K562 (cell line): ENCODE data around the gene ARID5B. TPM values are rescaled to one million over a fixed set of nuclear protein-coding genes. Genes with fewer than 3 reads are reported as not detected.

Source experiments
- ATAC-seq: fragments of 200-7000 bp; cut with Tn5 transposase; 3 replicates; pipeline ENCODE4 v1.9.1; 2020; ENCODE audit warnings: moderate library complexity
- BruUV-seq: library from RNA; stranded (reverse); fragments of 400-500 nt; replicated peaks from 2 replicates; lab custom pipeline; 2021; lab: Mats Ljungman, UMichigan
- CTCF ChIA-PET: fragments of 300-600 bp; formaldehyde crosslinking; extraction: SDS; loops from one replicate; lab custom pipeline; 2021; ENCODE audit warnings: low intra/inter-chr PET ratio; lab: Yijun Ruan, JAX
- POLR2A ChIA-PET: fragments of 300-600, 350-650 bp; sonication (Branson Sonifier 250); formaldehyde crosslinking; extraction: SDS; loops from one replicate; lab custom pipeline; 2021; ENCODE audit warnings: antibody characterized with exemption, inconsistent platforms; lab: Yijun Ruan, JAX
- DNase-seq, 4 experiments: peaks; one replicate each; pipeline versions ENCODE4 v3.0.0 to v3.0.0-alpha.2; 2011 to 2018; ENCODE audit warnings: low spot score in 3 of 4, mixed read lengths in 3 of 4; ENCODE audit errors: extremely low read depth in 1 of 4
- FAIRE-seq: peaks from 2 replicates; lab custom pipeline; 2011; peaks lifted over from hg19 to GRCh38; lab: Jason Lieb, UNC
- H2AFZ ChIP-seq: 2 replicates; pipeline ENCODE4 v1.6.0; 2011; ENCODE audit warnings: low read depth, low read length, control low read depth, inconsistent platforms
- H3K27ac ChIP-seq: fragments of 200-600 bp; 3 replicates; pipeline ENCODE4 v1.8.0; 2011; ENCODE audit warnings: low read depth, mild to moderate bottlenecking, control low read depth, inconsistent platforms, low read length, moderate library complexity, mixed read lengths; ENCODE audit errors: extremely low read depth
- H3K27me3 ChIP-seq, 2 experiments: fragments of 300-600 bp in 1 of 2; 2 replicates in 1 of 2; 3 replicates in 1 of 2; pipeline versions ENCODE4 v1.6.0 to v1.8.0; 2011; ENCODE audit warnings: inconsistent platforms in 2 of 2, low read length in 2 of 2, mild to moderate bottlenecking in 1 of 2, mixed read lengths in 1 of 2, moderate library complexity in 1 of 2; ENCODE audit not compliant: control insufficient read depth in 2 of 2, insufficient read depth in 2 of 2
- H3K36me3 ChIP-seq: fragments of 300-600 bp; 3 replicates; pipeline ENCODE4 v1.8.0; 2011; ENCODE audit warnings: mild to moderate bottlenecking, low read length, inconsistent platforms; ENCODE audit not compliant: control insufficient read depth, insufficient read depth
- H3K4me1 ChIP-seq, 2 experiments: fragments of 200-600 bp in 1 of 2; replicated peaks in 1 of 2; 2 replicates in 1 of 2; 3 replicates in 1 of 2; pipeline versions ENCODE4 v1.5.1 to v1.8.0; 2011; ENCODE audit warnings: inconsistent platforms in 2 of 2, low read length in 2 of 2, mild to moderate bottlenecking in 1 of 2, mixed read lengths in 1 of 2, moderate library complexity in 1 of 2; ENCODE audit not compliant: control insufficient read depth in 2 of 2, insufficient read depth in 2 of 2
- H3K4me2 ChIP-seq: 2 replicates; pipeline ENCODE4 v1.6.1; 2011; ENCODE audit warnings: low read length, control low read depth, inconsistent platforms, mixed read lengths; ENCODE audit not compliant: insufficient read depth
- H3K4me3 ChIP-seq: fragments of 200-600 bp; sonication (generic), shearing (Covaris generic); 2 replicates; pipeline ENCODE4 v1.5.1; 2016; ENCODE audit warnings: control low read depth, inconsistent platforms
- H3K79me2 ChIP-seq: fragments of 200-600 bp; 3 replicates; pipeline ENCODE4 v1.8.0; 2011; ENCODE audit warnings: low read length, inconsistent platforms; ENCODE audit not compliant: control insufficient read depth, insufficient read depth
- H3K9ac ChIP-seq, 2 experiments: 2 replicates each; pipeline versions ENCODE4 v1.6.0 to v1.6.1; 2011; ENCODE audit warnings: low read depth in 2 of 2, low read length in 2 of 2, control low read depth in 1 of 2, inconsistent platforms in 1 of 2, mild to moderate bottlenecking in 1 of 2, mixed read lengths in 1 of 2; ENCODE audit not compliant: insufficient read depth in 1 of 2
- H3K9me1 ChIP-seq: one replicate; pipeline ENCODE4 v1.6.0; 2011; ENCODE audit warnings: inconsistent platforms, mild to moderate bottlenecking, low read length, moderate library complexity; ENCODE audit not compliant: control insufficient read depth, insufficient read depth
- H3K9me3 ChIP-seq: replicated peaks from 2 replicates; pipeline ENCODE4 v1.5.1; 2011; ENCODE audit warnings: low read depth, low read length, inconsistent platforms; ENCODE audit not compliant: control insufficient read depth, insufficient read depth
- H4K20me1 ChIP-seq: replicated peaks from 2 replicates; pipeline ENCODE4 v1.6.1; 2011; ENCODE audit warnings: low read length, inconsistent platforms, mixed read lengths; ENCODE audit not compliant: control insufficient read depth, insufficient read depth
- E2F6 ChIP-seq, 2 experiments: IDR thresholded peaks; 2 replicates each; pipeline ENCODE4 v1.6.1; 2011; ENCODE audit warnings: borderline replicate concordance in 1 of 2, control low read depth in 1 of 2, low read depth in 1 of 2, low read length in 1 of 2, mild to moderate bottlenecking in 1 of 2, mixed read lengths in 1 of 2, moderate library complexity in 1 of 2; ENCODE audit not compliant: insufficient read depth in 1 of 2, insufficient read length in 1 of 2, poor library complexity in 1 of 2, severe bottlenecking in 1 of 2; ENCODE audit errors: extremely low read depth in 1 of 2
- IRF9 ChIP-seq: fragments of 450-650 bp; IDR thresholded peaks from 2 replicates; pipeline ENCODE4 v1.6.1; 2016; ENCODE audit warnings: missing biosample characterization, missing genetic modification characterization
- LCOR ChIP-seq: sonication (generic); formaldehyde crosslinking; IDR thresholded peaks from 2 replicates; pipeline ENCODE4 v1.8.0; 2022; ENCODE audit warnings: mild to moderate bottlenecking, missing genetic modification reagents
- MEIS2 ChIP-seq: fragments of 450-650 bp; IDR thresholded peaks from 2 replicates; pipeline ENCODE4 v1.6.1; 2014; ENCODE audit warnings: mild to moderate bottlenecking; ENCODE audit not compliant: partially characterized antibody
- STAG1 ChIP-seq: sonication (generic); formaldehyde crosslinking; IDR thresholded peaks from 2 replicates; pipeline ENCODE4 v1.5.0; 2020; ENCODE audit warnings: missing genetic modification reagents, borderline replicate concordance
- TEAD2 ChIP-seq: fragments of 450-650 bp; IDR thresholded peaks from 2 replicates; pipeline ENCODE4 v1.6.1; 2016; ENCODE audit warnings: missing genetic modification characterization, control low read depth, missing compliant biosample characterization
- ZFP36 ChIP-seq: fragments of 150-350 bp; IDR thresholded peaks from 2 replicates; pipeline ENCODE4 v1.6.1; 2018; ENCODE audit warnings: low read length, low read depth; ENCODE audit not compliant: partially characterized antibody
- WGBS: fragments of 100-300 bp; shearing (Covaris generic); methylation state at CpG from one replicate; pipeline ENCODE4 v1.1.6; 2016; ENCODE audit warnings: low coverage, mixed read lengths; ENCODE audit not compliant: insufficient coverage; ENCODE audit errors: missing lambda C conversion rate; 5-methylcytosine and 5-hydroxymethylcytosine counted together
- in situ Hi-C: fragments of 300-500 bp; cut with MboI; formaldehyde crosslinking; loops from 4 replicates; pipeline ENCODE4 v1.15.0; 2018; ENCODE audit warnings: inconsistent platforms, mixed read lengths
- intact Hi-C: fragments of 100-400 bp; cut with micrococcal nuclease; formaldehyde crosslinking; loops from 2 replicates; pipeline ENCODE4 v1.14.2; 2022
- polyA plus RNA-seq, 8 experiments: library from polyadenylated mRNA; depleted of rRNA in 4 of 8; stranded (reverse) in 5 of 8; unstranded in 3 of 8; fragments of >200 nt; fragmentation: Nextera tagmentation in 2 of 8; fragmentation: Illumina TruSeq in 1 of 8; extraction: Ambion mirVana in 2 of 8; extraction: Trizol in 1 of 8; gene quantifications; 2 replicates each; pipeline versions ENCODE4 v1.2.1 to v1.2.3, GENCODE V29; 2011 to 2014; ENCODE audit warnings: inconsistent platforms in 1 of 8, missing spikeins in 1 of 8
- total RNA-seq, 7 experiments: library from RNA; depleted of rRNA in 6 of 7; stranded (reverse); fragments of >200 nt in 6 of 7; fragmentation: Illumina TruSeq in 2 of 7; extraction: Trizol in 2 of 7; gene quantifications; 2 replicates each; pipeline versions ENCODE4 v1.2.1 to v1.2.3, GENCODE V29; 2011 to 2021; ENCODE audit warnings: low replicate concordance in 1 of 7
- TF ChIP-seq, protein P1 (sequence below), 2 experiments: fragments of 150-350 bp in 1 of 2; IDR thresholded peaks; 2 replicates each; pipeline ENCODE4 v1.6.1; 2012 to 2016; ENCODE audit warnings: low read depth in 2 of 2, low read length in 2 of 2, mild to moderate bottlenecking in 1 of 2, moderate library complexity in 1 of 2
- TF ChIP-seq, protein P2 (sequence below): fragments of 250-450 bp; sonication (Bioruptor Pico); IDR thresholded peaks from 2 replicates; pipeline ENCODE4 v1.5.0; 2021

The ARID5B gene
- total and polyA plus RNA-seq, 9 of the 15 experiments (the other 6 are each of a cell fraction or from before 2014, with no cell fraction given): 0.48 to 1.6 (median 0.80) TPM

DNA sequence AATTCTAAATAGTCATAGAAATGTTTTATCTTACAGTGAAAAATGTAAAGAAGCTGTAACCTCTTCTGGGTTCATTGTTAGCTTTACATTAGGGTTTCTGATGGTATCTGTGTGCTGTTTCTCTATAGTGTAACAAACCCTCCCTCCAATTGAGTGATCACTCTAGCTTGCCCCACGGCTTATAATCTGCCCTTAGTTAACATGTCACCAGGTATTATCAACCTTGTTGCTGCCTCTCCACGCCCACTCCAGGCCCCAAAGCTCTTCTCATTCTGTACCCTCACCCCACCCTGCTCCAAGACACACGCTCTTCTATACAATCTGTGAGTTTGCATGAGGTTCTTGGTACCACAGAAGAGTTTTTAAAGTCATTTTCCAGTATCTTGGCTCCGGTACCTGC, 139.4 kb downstream of the ARID5B start:
- Histone ChIP-seq H3K9ac (no peak overlapping the region), H2AFZ (no peak overlapping the region), H3K4me2 (no peak overlapping the region), H3K36me3 (no peaks in the 10 kb centered on the region), H3K9me1 (no peaks in the 10 kb centered on the region), H3K27ac (no peak overlapping the region), H3K27me3 (peaks cover 3 to 8% of the 10 kb centered on the region in 2 experiments; a peak in 2 of 5 replicates), H3K4me1 (no peaks in the 10 kb centered on the region), H3K79me2 (no peaks in the 10 kb centered on the region), H3K4me3 (no peak overlapping the region), H3K9me3 (no peaks in the 10 kb centered on the region), H4K20me1 (no peaks in the 10 kb centered on the region)
- CTCF ChIA-PET: no interaction called here
- 9% methylated on average over 4 of the region's 4 CpGs for WGBS
- no peak for FAIRE-seq
- POLR2A ChIA-PET: interaction anchor here (1.9 kb wide), 1 partner anchor 12 kb away, joined by 4 read pairs; no protein-coding TSS in a partner anchor
- intact Hi-C loops (no loop called here), in situ Hi-C loops (loop anchor here (10.0 kb wide), 1 partner anchor 204 kb away; no protein-coding TSS in a partner anchor)
- ATAC-seq: no peak
- no TSS peak for BruUV-seq
- no peak for DNase-seq
- TF ChIP-seq, protein P1, sequence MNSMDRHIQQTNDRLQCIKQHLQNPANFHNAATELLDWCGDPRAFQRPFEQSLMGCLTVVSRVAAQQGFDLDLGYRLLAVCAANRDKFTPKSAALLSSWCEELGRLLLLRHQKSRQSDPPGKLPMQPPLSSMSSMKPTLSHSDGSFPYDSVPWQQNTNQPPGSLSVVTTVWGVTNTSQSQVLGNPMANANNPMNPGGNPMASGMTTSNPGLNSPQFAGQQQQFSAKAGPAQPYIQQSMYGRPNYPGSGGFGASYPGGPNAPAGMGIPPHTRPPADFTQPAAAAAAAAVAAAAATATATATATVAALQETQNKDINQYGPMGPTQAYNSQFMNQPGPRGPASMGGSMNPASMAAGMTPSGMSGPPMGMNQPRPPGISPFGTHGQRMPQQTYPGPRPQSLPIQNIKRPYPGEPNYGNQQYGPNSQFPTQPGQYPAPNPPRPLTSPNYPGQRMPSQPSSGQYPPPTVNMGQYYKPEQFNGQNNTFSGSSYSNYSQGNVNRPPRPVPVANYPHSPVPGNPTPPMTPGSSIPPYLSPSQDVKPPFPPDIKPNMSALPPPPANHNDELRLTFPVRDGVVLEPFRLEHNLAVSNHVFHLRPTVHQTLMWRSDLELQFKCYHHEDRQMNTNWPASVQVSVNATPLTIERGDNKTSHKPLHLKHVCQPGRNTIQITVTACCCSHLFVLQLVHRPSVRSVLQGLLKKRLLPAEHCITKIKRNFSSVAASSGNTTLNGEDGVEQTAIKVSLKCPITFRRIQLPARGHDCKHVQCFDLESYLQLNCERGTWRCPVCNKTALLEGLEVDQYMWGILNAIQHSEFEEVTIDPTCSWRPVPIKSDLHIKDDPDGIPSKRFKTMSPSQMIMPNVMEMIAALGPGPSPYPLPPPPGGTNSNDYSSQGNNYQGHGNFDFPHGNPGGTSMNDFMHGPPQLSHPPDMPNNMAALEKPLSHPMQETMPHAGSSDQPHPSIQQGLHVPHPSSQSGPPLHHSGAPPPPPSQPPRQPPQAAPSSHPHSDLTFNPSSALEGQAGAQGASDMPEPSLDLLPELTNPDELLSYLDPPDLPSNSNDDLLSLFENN (IDR thresholded peaks at IDR 0.05; ENCODE audit: low read depth in 2 of 2, low read length in 2 of 2): no peak
- TF ChIP-seq LCOR (CRISPR knock-in tag): no peak
- TF ChIP-seq ZFP36: no peak
- TF ChIP-seq TEAD2 (tag): no peak
- TF ChIP-seq, protein P2, sequence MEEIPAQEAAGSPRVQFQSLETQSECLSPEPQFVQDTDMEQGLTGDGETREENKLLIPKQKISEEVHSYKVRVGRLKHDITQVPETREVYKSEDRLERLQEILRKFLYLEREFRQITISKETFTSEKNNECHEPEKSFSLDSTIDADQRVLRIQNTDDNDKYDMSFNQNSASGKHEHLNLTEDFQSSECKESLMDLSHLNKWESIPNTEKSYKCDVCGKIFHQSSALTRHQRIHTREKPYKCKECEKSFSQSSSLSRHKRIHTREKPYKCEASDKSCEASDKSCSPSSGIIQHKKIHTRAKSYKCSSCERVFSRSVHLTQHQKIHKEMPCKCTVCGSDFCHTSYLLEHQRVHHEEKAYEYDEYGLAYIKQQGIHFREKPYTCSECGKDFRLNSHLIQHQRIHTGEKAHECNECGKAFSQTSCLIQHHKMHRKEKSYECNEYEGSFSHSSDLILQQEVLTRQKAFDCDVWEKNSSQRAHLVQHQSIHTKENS (CRISPR knock-in tag): no peak
- TF ChIP-seq STAG1 (CRISPR knock-in tag): no peak
- no peak for TF ChIP-seq IRF9 (tag)
- TF ChIP-seq MEIS2: no peak
- TF ChIP-seq E2F6 (IDR thresholded peaks at IDR 0.05; ENCODE audit: borderline replicate concordance in 1 of 2, extremely low read depth in 1 of 2, insufficient read depth in 1 of 2, insufficient read length in 1 of 2, low read depth in 1 of 2, low read length in 1 of 2, poor library complexity in 1 of 2, severe bottlenecking in 1 of 2): no peak
